ENCODE results near the gene PIGM.

Gene PIGM

DNA sequence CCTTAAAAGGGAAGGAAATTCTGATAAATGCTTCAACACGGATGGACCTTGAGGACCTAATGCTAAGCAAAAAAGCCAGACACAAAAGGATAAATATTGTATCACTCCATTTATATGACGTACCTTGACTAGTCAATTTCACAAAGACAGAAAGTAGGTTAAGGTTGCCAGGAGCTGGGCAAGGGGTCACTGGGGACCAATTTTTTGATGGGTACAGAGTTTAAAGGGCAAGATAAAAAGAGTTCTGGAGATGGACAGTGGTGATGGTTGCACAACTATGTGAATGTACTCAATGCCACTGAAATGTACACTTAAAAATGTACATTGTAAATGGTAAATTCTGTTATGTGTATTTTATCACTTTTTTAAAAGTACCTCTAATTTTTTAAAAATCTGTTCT is 45.7 kb downstream of the PIGM start:
- DNase-seq = no peak

GRCh38 chr1:159985473-159985872 is 46.3 kb downstream of the PIGM start:
- no peak for DNase-seq

DNA sequence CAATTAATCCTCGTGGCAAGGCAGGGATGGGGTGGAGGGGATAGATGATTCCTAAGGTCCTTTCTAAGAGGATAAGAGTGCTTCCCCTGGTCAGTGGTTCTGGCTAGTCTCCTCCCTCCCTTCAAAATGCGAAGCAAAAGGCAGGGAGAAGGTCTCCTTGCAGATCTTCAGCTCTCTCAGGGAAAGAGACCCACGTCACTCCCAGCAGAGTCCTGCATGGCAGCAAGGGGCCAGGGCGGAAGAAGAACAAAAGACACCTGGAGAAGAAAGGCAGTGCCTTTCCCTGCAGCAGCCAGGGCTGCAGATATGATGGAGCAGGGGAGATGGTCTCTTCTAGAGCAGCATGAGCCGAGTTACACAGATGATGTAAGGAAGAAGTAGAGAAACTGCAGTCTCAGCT is 48.1 kb downstream of the PIGM start:
- DNase-seq = no peak

- DNase-seq = no peak
These were observed 49.5 kb downstream of the PIGM start for GRCh38 chr1:159982280-159982679.

- DNase-seq = no peak
These were observed 50.3 kb downstream of the PIGM start for GRCh38 chr1:159981351-159982055.

GRCh38 chr1:159980786-159981185 is 51.0 kb downstream of the PIGM start:
- DNase-seq = no peak

DNA sequence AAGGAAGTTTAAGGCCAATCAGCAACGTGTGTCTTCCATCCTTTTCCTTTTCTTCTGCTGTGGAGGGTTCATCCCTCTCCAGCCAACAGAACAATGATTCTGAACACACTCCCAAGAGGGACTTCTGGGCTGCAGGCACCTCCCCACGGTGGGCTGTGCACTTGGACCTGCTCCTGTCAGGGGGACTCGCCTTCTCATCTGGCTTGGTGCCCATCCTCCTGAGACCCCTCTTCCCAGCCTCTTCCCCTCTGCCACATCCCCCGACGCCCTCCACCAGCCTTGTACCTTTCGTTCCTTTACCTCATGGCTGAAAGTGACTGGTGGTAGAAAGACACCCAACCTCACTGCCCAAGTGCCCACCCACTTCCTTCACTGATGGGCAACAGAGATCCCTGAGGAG is 51.7 kb downstream of the PIGM start:
- no peak for DNase-seq

GRCh38 chr1:159979257-159979656 is 52.5 kb downstream of the PIGM start:
- no peak for DNase-seq

GRCh38 chr1:159978107-159978398 is 53.7 kb downstream of the PIGM start:
- DNase-seq = no peak

GRCh38 chr1:159977364-159978106 is 54.3 kb downstream of the PIGM start:
- no peak for DNase-seq

All from bone marrow (tissue), 2 donors.